Thyroid gland (tissue), 4 donors: ENCODE results near the gene NR2F6. TPM values are rescaled to one million over a fixed set of nuclear protein-coding genes. Genes with fewer than 3 reads are reported as not detected.

Source experiments
- DNase-seq, 2 donors: peaks; one replicate each; pipeline ENCODE4 v3.0.0-alpha.2; 2019
- H3K27ac ChIP-seq, 3 donors: fragments of 200-600 bp; sonication (generic); 1 replicate in 2 of 3; 2 replicates in 1 of 3; pipeline ENCODE4 v1.5.1; 2016 to 2019; ENCODE audit warnings: mild to moderate bottlenecking in 1 of 3, moderate library complexity in 1 of 3
- H3K27me3 ChIP-seq: fragments of 200-600 bp; sonication (generic); one replicate; pipeline ENCODE4 v1.5.1; 2019
- H3K36me3 ChIP-seq, 2 donors: fragments of 200-600 bp; sonication (generic); one replicate each; pipeline ENCODE4 v1.5.1; 2016 to 2019
- H3K4me1 ChIP-seq, 2 donors: fragments of 200-600 bp; sonication (generic); one replicate each; pipeline ENCODE4 v1.5.1; 2017 to 2019
- H3K4me3 ChIP-seq, 3 donors: fragments of 200-600 bp; sonication (generic); replicated peaks in 1 of 3; 1 replicate in 2 of 3; 2 replicates in 1 of 3; pipeline ENCODE4 v1.5.1; 2016; ENCODE audit warnings: mild to moderate bottlenecking in 1 of 3
- H3K9me3 ChIP-seq: fragments of 200-600 bp; sonication (generic); one replicate; pipeline ENCODE4 v1.5.1; 2017
- CTCF ChIP-seq, 6 experiments: fragments of 200-600 bp in 3 of 6; fragments of 450-650 bp in 3 of 6; sonication (generic) in 3 of 6; IDR thresholded peaks; one replicate each; pipeline ENCODE4 v1.5.1; 2016 to 2019; ENCODE audit warnings: antibody characterized with exemption in 6 of 6, mild to moderate bottlenecking in 2 of 6, inconsistent platforms in 1 of 6, moderate library complexity in 1 of 6
- POLR2A ChIP-seq, 2 donors: fragments of 450-650 bp; IDR thresholded peaks; one replicate each; pipeline ENCODE4 v1.6.1; 2017; ENCODE audit warnings: antibody characterized with exemption in 2 of 2, mild to moderate bottlenecking in 2 of 2, moderate library complexity in 1 of 2
- WGBS, 2 donors: methylation state at CpG; one replicate each; pipeline ENCODE4 v1.1.5; 2017; 5-methylcytosine and 5-hydroxymethylcytosine counted together
- intact Hi-C: fragments of 100-400 bp; cut with DNase I; formaldehyde crosslinking; loops from one replicate; pipeline ENCODE4 v1.15.1; 2023
- total RNA-seq, 4 donors: library from RNA; depleted of rRNA; stranded (reverse); fragments of >200 nt; gene quantifications; one replicate each; pipeline ENCODE4 v1.2.3, GENCODE V29; 2016

Gene NR2F6
- total RNA-seq, 4 donors from 2014 or later, result 66.0 to 117 (median 97.9) TPM

- Histone ChIP-seq H3K4me3 (peak overlapping the region in 1 of 3 donors; percentile 41), H3K27ac (peak overlapping the region; percentile 16 to 72 (median 31)), H3K4me1 (peaks cover 15 to 22% of the 10 kb centered on the region in 2 donors), H3K36me3 (peaks cover 0 to 17% of the 10 kb centered on the region in 2 donors), H3K27me3 (no peaks in the 10 kb centered on the region), H3K9me3 (no peaks in the 10 kb centered on the region)
- 0 to 11% methylated on average over 13 to 20 of the region's 80 CpGs for WGBS, 2 donors
- TF ChIP-seq CTCF (IDR thresholded peaks at IDR 0.05) (peak in 3 of 6 experiments; percentile 49 to 72 (median 51)), POLR2A (IDR thresholded peaks at IDR 0.05) (peak in 1 of 2 donors; percentile 8)
- DNase-seq, result peak; percentile 82 to 83
- intact Hi-C loops, result no loop called here
Observed at GRCh38 chr19:17235300-17235970, 10.3 kb downstream of the NR2F6 start.

DNA sequence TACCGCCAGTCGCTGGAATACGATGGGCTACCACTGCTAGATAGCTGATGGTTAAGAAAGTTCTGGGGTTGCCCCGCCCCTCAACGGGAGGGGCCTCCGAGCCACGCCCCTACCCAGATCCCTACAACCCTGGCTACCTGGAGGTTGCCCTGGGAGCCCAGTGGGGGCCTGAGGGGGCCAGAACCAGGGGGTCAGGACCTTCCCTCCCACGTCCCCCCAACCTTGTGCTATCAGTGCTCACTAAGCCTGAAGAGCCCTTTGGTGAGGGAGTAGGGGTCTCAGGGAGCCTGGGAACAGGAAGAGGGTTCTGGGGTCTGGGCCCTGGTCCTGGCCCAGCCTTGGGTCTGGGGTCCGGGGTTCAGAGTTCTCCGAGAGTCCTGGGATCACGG lies 10.8 kb downstream of the NR2F6 start:
- H3K4me3 ChIP-seq, result peak overlapping the region in 1 of 3 donors; percentile 41
- H3K27me3 ChIP-seq, result no peaks in the 10 kb centered on the region
- H3K27ac ChIP-seq, result peak overlapping the region in 2 of 3 donors; percentile 31 to 72
- TF ChIP-seq POLR2A (IDR thresholded peaks at IDR 0.05), result no peak
- no peak for TF ChIP-seq CTCF (IDR thresholded peaks at IDR 0.05)
- H3K4me1 ChIP-seq, result peaks cover 15 to 22% of the 10 kb centered on the region in 2 donors
- 43 to 47% methylated on average over 7 to 11 of the region's 11 CpGs for WGBS, 2 donors
- intact Hi-C loops, result no loop called here
- peak; percentile 49 to 59 for DNase-seq
- peaks cover 0 to 17% of the 10 kb centered on the region in 2 donors for H3K36me3 ChIP-seq
- H3K9me3 ChIP-seq, result no peaks in the 10 kb centered on the region

GRCh38 chr19:17232258-17232657 lies 13.5 kb downstream of the NR2F6 start:
- no peak overlapping the region for H3K4me3 ChIP-seq
- H3K4me1 ChIP-seq, result peaks cover 24 to 33% of the 10 kb centered on the region in 2 donors
- H3K9me3 ChIP-seq, result no peaks in the 10 kb centered on the region
- H3K27ac ChIP-seq, result no peak overlapping the region
- intact Hi-C loops, result no loop called here
- no peak for TF ChIP-seq CTCF (IDR thresholded peaks at IDR 0.05)
- TF ChIP-seq POLR2A (IDR thresholded peaks at IDR 0.05), result no peak
- H3K36me3 ChIP-seq, result peaks cover 0 to 10% of the 10 kb centered on the region in 2 donors
- 89% methylated on average over 20 to 25 of the region's 25 CpGs for WGBS, 2 donors
- H3K27me3 ChIP-seq, result no peaks in the 10 kb centered on the region
- DNase-seq, result no peak

GRCh38 chr19:17229890-17230289 lies 15.8 kb downstream of the NR2F6 start:
- Histone ChIP-seq H3K4me3 (no peak overlapping the region), H3K4me1 (peaks cover 21 to 23% of the 10 kb centered on the region in 2 donors), H3K9me3 (no peaks in the 10 kb centered on the region), H3K27me3 (no peaks in the 10 kb centered on the region), H3K27ac (no peak overlapping the region), H3K36me3 (peaks cover 0 to 10% of the 10 kb centered on the region in 2 donors)
- 91 to 97% methylated on average over 3 of the region's 3 CpGs for WGBS, 2 donors
- DNase-seq, result no peak
- intact Hi-C loops, result no loop called here
- no peak for TF ChIP-seq POLR2A (IDR thresholded peaks at IDR 0.05)

GRCh38 chr19:17227798-17228367 lies 17.8 kb downstream of the NR2F6 start:
- Histone ChIP-seq H3K36me3 (peaks cover 0 to 10% of the 10 kb centered on the region in 2 donors), H3K9me3 (no peaks in the 10 kb centered on the region), H3K27ac (peak overlapping the region; percentile 88 to 97 (median 88)), H3K27me3 (no peaks in the 10 kb centered on the region), H3K4me3 (no peak overlapping the region), H3K4me1 (peaks cover 17% of the 10 kb centered on the region in 2 donors)
- peak in 1 of 2 donors; percentile 48 for TF ChIP-seq POLR2A (IDR thresholded peaks at IDR 0.05)
- TF ChIP-seq CTCF (IDR thresholded peaks at IDR 0.05), result no peak
- peak; percentile 96 to 99 for DNase-seq
- intact Hi-C loops, result no loop called here
- WGBS, 2 donors, result 39 to 46% methylated on average over 12 to 13 of the region's 13 CpGs
